GM12875 (cell line): Measurements from ENCODE around the gene AK8.
"Not testable (repeated sequence)": the region's sequence is repeated elsewhere in the genome, so short reads cannot be mapped to it uniquely, and the experiment has no call there.

Experiments
- H3K4me3 ChIP-seq: one replicate; pipeline ENCODE4 v1.5.1; 2011; ENCODE audit warnings: low read depth, low read length, control low read depth
- CTCF ChIP-seq: IDR thresholded peaks from 2 replicates; pipeline ENCODE4 v1.5.1; 2011; ENCODE audit warnings: low read depth, mild to moderate bottlenecking, control low read depth, inconsistent platforms, low read length, moderate library complexity, borderline replicate concordance; ENCODE audit not compliant: insufficient read depth

AK8 gene

GRCh38 chr9:132728071-132728470 lies 150.0 kb downstream of the AK8 start:
- no peak for TF ChIP-seq CTCF
- no peak overlapping the region for H3K4me3 ChIP-seq

DNA sequence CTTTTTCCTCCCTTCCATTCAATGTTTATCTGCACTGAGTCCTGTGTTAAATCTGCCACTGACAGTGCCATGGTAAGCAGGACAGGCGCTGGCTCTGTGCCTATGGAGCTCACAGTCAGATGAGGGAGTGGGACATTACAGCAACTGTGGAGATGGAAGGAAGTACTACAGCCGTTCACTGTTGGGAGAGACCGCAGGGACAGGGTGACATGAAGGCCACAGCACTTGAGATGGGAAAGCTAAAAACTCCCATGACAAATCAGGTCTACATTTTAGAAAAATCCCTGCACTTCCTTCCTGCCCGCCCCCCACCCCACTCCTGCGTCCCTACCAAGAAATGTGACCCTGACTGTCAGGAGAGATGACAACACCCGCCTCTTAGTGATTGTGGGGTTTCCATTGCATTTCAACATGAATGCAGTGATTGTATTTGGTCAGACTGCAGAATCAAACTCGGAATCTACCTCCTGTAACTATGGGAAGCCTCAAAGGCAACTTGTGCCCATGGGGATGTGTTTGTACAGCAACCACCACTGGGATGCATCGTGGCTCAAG lies 151.4 kb downstream of the AK8 start:
- H3K4me3 ChIP-seq = no peak overlapping the region
- TF ChIP-seq CTCF = no peak

GRCh38 chr9:132725306-132725705 lies 152.8 kb downstream of the AK8 start:
- no peak overlapping the region for H3K4me3 ChIP-seq
- no peak for TF ChIP-seq CTCF

- TF ChIP-seq CTCF = no peak
- H3K4me3 ChIP-seq = no peak overlapping the region
These were observed 154.3 kb downstream of the AK8 start for GRCh38 chr9:132723809-132724208.

- no peak overlapping the region for H3K4me3 ChIP-seq
- no peak for TF ChIP-seq CTCF
These were observed 155.5 kb downstream of the AK8 start for GRCh38 chr9:132722564-132723065.

DNA sequence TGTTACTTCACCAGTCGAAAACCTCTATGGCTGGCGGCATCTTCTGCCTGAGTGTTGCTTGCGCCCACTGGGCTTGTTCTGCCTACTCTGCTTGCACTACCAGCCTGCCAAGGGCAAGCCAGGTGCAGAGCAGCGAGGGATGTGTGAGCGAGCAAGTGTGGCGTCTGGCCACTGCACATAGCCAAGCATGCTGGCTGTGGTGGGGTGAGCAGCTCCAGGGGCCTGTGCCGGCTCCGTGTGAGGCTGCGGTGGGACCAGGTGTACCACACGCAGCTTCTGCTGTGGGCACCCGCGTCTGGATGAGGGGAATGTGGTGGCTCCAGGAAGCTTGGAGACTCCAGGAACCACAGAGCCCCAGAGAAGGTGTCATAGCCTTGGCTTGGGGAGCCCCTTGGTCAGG lies 156.4 kb downstream of the AK8 start:
- no peak overlapping the region for H3K4me3 ChIP-seq
- TF ChIP-seq CTCF = no peak

DNA sequence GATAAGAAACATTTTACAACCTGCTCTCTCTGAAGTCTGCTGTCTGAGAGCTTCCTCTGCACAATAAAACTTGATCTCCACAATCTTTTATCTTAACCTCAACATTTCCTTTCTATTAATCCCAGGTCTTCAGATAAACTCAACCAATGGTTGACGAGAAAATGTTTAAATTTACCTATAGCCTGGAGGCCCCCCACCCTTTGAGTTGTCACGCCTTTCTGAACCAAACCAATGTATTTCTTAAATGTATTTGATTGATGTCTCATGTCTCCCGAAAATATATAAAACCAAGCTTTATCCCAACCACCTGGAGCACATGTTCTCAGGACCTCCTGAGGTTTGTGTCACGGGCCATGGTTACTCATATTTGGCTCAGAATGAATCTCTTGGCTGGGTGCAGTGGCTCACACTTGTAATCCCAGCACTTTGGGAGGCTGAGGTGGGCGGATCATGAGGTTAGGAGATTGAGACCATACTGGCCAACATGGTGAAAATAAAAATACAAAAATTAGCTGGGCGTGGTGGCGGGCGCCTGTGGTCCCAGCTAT lies 159.6 kb downstream of the AK8 start:
- not testable (repeated sequence) for H3K4me3 ChIP-seq

- no peak for TF ChIP-seq CTCF
- no peak overlapping the region for H3K4me3 ChIP-seq
These were observed 160.6 kb downstream of the AK8 start for GRCh38 chr9:132717326-132717945.
